NB4 (cell line): ENCODE measurements around the gene MRRF.

Experiments used
- DNase-seq: peaks from one replicate; pipeline ENCODE4 v3.0.0; 2010; ENCODE audit warnings: low read depth
- H3K4me3 ChIP-seq: one replicate; pipeline ENCODE4 v1.5.1; 2011; ENCODE audit warnings: mild to moderate bottlenecking, low read depth, low read length, moderate library complexity
- MYC ChIP-seq: IDR thresholded peaks from 2 replicates; pipeline ENCODE4 v1.6.1; 2011; ENCODE audit warnings: low read depth, low read length
- POLR2A ChIP-seq: IDR thresholded peaks from 2 replicates; pipeline ENCODE4 v1.6.1; 2011; ENCODE audit warnings: mild to moderate bottlenecking; ENCODE audit not compliant: insufficient read length; ENCODE audit errors: extremely low read depth
- TF ChIP-seq, protein P1 (sequence below): IDR thresholded peaks from 2 replicates; pipeline ENCODE4 v1.6.1; 2011; ENCODE audit warnings: low read depth, low read length
- TF ChIP-seq, protein P2 (sequence below): IDR thresholded peaks from one replicate; pipeline ENCODE4 v1.5.1; 2012; ENCODE audit warnings: low read depth, low read length

The MRRF gene

DNA sequence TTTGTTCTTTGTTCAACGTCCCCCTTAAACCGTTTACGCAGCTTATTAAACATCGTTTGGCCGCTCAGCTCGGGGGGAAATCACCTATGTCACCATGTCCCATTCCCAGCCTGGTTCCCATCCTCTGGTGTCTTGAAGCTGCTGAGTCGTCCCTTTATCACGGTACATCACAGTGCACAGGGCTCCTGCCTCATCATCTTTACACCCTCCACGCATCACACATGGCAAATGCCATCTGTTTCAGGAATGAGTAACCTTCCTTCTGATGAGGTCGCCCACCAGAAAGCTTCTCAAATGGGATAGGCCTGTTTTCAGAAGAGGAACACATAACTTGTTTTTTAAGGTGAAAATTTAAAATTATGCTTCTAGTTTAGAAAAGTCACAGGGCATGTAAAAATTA is 28.0 kb upstream of the MRRF start:
- TF ChIP-seq, protein P1, sequence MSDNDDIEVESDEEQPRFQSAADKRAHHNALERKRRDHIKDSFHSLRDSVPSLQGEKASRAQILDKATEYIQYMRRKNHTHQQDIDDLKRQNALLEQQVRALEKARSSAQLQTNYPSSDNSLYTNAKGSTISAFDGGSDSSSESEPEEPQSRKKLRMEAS = no peak
- TF ChIP-seq POLR2A (no peak), MYC (no peak)
- TF ChIP-seq, protein P2, sequence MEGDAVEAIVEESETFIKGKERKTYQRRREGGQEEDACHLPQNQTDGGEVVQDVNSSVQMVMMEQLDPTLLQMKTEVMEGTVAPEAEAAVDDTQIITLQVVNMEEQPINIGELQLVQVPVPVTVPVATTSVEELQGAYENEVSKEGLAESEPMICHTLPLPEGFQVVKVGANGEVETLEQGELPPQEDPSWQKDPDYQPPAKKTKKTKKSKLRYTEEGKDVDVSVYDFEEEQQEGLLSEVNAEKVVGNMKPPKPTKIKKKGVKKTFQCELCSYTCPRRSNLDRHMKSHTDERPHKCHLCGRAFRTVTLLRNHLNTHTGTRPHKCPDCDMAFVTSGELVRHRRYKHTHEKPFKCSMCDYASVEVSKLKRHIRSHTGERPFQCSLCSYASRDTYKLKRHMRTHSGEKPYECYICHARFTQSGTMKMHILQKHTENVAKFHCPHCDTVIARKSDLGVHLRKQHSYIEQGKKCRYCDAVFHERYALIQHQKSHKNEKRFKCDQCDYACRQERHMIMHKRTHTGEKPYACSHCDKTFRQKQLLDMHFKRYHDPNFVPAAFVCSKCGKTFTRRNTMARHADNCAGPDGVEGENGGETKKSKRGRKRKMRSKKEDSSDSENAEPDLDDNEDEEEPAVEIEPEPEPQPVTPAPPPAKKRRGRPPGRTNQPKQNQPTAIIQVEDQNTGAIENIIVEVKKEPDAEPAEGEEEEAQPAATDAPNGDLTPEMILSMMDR = no peak
- no peak overlapping the region for H3K4me3 ChIP-seq
- no peak for DNase-seq

DNA sequence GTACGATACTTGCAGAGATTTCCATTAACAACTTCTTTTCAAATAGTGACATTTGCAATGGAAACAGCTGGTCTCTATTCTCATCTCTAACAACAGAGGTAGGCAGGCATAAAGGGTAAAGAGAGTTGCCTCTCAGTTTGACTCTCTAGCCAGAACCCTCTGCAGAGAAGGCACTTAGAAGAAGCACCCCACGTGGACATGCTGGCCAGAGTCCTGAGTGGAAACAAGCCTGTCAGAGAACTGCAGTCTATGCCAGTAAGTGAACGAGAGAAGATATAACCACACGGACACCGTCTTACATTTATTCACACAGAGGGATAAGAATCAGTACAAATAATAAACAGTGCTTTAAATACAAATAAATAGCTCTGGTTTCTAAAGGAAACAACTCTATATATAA is 25.0 kb upstream of the MRRF start:
- no peak for DNase-seq
- TF ChIP-seq, protein P2 = no peak
- TF ChIP-seq, protein P1 = no peak
- TF ChIP-seq POLR2A = no peak
- H3K4me3 ChIP-seq = no peak overlapping the region

DNA sequence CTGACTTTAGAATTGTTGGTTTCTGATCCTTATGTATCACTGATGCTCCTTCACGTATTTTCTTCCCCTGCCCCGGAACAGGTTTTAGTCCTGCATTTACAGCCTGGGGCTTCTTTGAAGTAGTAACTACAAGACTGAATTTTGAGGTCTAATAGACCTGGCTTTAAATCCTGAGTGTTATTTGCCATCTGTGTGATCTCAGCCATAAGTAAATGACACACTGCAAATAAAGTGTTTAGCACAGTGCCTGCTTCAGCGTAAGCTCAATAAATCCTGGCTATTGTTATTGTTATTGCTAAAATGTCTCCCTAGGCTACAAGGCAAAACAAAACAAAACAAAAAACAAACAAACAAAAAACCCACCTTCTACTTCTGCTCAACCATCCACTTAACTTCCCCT is 20.3 kb upstream of the MRRF start:
- DNase-seq = no peak
- TF ChIP-seq, protein P1 = no peak
- TF ChIP-seq POLR2A = no peak
- no peak overlapping the region for H3K4me3 ChIP-seq

DNA sequence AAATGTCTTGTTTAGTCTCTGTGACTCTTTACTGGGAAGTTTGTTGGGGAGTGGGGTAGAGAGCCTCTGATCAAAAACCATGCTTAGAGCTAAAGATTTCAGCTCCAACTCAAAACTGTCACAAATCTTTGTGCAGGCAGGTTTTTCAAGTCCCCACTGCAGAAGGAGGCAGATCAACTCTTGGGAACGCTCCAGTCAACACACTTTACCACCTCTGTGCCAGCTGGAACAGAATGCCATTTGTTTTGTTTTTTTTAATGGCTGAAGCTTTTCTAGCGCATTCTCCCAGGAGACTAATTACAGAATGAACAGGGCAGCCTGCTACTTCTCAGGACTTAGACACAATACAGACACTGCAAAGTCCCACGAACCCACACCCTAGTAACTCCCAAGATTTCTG is 18.0 kb upstream of the MRRF start:
- TF ChIP-seq, protein P2 = no peak
- TF ChIP-seq MYC = no peak
- TF ChIP-seq, protein P1 = no peak
- no peak for TF ChIP-seq POLR2A
- no peak for DNase-seq
- H3K4me3 ChIP-seq = no peak overlapping the region

DNA sequence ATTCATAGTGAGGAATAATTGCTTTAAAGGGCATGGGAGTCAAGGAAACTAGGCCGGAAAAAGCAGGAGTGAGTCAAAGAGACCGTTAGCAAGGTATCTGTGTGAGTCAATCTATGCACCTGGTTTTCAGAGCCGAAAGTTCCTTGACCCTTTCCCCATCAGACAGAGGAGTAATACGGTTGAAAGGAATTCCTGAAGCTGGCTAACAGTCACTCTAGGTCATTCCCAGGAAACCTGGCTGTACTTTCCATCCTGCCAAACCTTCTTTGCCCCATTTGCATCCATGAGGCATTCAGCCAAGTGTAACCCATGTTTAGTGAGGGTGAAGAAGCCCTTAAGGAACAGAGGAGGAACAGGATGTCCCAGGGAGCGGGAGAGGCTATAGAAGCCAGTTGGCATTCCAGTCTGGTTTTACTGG is 16.2 kb upstream of the MRRF start:
- no peak for DNase-seq

DNA sequence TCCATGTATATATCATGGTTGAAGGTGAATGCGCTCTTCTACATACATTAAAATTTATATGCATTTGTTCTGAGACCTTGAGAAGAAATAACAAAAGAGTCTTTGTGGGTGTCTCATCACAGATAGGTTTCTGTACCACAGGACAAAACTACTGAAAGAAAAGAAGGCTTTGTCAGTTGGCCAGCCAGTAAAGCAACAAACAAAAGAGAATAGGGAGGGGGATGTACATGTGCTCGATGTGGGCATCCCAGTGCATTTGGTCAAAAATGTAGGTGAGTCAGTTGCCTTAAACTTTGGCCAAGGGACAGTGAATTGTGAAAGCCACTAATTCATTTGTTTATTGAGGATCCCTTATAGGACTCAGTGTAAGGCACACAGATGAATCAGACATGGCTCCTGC is 13.3 kb upstream of the MRRF start:
- TF ChIP-seq POLR2A (no peak), MYC (no peak)
- TF ChIP-seq, protein P2 = no peak
- TF ChIP-seq, protein P1 = no peak
- no peak overlapping the region for H3K4me3 ChIP-seq
- DNase-seq = no peak

More for the DNA sequence above, 16.2 kb upstream of the MRRF start:
- TF ChIP-seq, protein P1 = no peak
- TF ChIP-seq POLR2A = no peak
- TF ChIP-seq MYC = no peak
- TF ChIP-seq, protein P2 = no peak
- H3K4me3 ChIP-seq = no peak overlapping the region
